ENCODE measurements around the gene FARP1. TPM values are rescaled to one million over a fixed set of nuclear protein-coding genes. Genes with fewer than 3 reads are reported as not detected.

The FARP1 gene
- total RNA-seq, 4 donors from 2014 or later, result 103 to 172 (median 129) TPM

- TF ChIP-seq CTCF (IDR thresholded peaks at IDR 0.05), result peak in 1 of 6 experiments; percentile 6
- no peak for TF ChIP-seq POLR2A (IDR thresholded peaks at IDR 0.05)
Measured at GRCh38 chr13:98187155-98187964, 44.5 kb downstream of the FARP1 start.

GRCh38 chr13:98187965-98188261, 45.0 kb downstream of the FARP1 start:
- WGBS, 2 donors, result 17 to 25% methylated on average over 7 of the region's 7 CpGs

More at GRCh38 chr13:98187155-98187964, 44.5 kb downstream of the FARP1 start:
- Histone ChIP-seq H3K27me3 (no peaks in the 10 kb centered on the region), H3K9me3 (no peaks in the 10 kb centered on the region), H3K4me1 (peaks cover 52 to 65% of the 10 kb centered on the region in 2 donors), H3K36me3 (no peaks in the 10 kb centered on the region), H3K4me3 (replicated peaks in 1 of 3) (no peak overlapping the region), H3K27ac (peak overlapping the region; percentile 85 to 91 (median 90))
- 53 to 55% methylated on average over 4 of the region's 4 CpGs for WGBS, 2 donors
- DNase-seq, result no peak
- intact Hi-C loops (cut with DNase I), result no loop called here

DNA sequence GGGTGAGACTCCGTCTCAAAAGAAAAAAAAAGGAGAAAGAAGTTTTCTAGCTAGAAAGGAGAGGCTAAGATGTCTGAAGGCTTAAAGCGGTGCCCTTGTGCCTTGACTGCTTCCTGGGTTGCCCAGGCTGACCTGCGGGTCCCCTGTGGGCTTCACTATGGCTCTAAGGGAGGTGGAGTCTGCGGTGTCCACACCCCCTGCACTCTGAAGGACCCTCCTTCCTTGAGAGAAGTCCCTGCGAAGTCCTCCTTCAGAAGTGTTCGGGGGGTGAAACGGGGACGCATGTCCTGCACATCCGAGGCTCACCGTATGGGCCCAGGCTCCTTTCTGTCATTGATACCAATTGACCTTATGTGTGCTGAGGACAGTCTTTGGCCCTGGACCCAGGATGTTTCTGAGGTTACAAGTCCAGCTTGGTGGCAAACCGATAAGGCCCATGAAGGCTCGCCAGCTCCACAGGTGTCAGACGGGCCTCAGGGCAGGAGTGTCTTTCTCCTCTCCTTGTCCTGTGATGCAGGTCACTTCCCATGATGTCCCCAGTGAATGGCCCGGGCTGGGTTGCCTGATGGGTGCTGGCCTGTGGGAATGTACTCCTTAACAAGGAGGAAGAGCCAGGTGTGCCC, 45.8 kb downstream of the FARP1 start:
- intact Hi-C loops (cut with DNase I), result no loop called here
- Histone ChIP-seq H3K27me3 (no peaks in the 10 kb centered on the region), H3K4me3 (replicated peaks in 1 of 3) (no peak overlapping the region), H3K4me1 (peaks cover 39 to 52% of the 10 kb centered on the region in 2 donors), H3K9me3 (no peaks in the 10 kb centered on the region), H3K36me3 (no peaks in the 10 kb centered on the region), H3K27ac (peak overlapping the region; percentile 85 to 91 (median 90))
- peak in 1 of 2 donors; percentile 38 for DNase-seq
- no peak for TF ChIP-seq POLR2A (IDR thresholded peaks at IDR 0.05)
- TF ChIP-seq CTCF (IDR thresholded peaks at IDR 0.05), result no peak
- 81 to 85% methylated on average over 13 to 14 of the region's 14 CpGs for WGBS, 2 donors

More at GRCh38 chr13:98187965-98188261, 45.0 kb downstream of the FARP1 start:
- no peaks in the 10 kb centered on the region for H3K27me3 ChIP-seq
- peak in 1 of 2 donors; percentile 33 for TF ChIP-seq POLR2A (IDR thresholded peaks at IDR 0.05)
- peak in 1 of 6 experiments; percentile 1 for TF ChIP-seq CTCF (IDR thresholded peaks at IDR 0.05)
- intact Hi-C loops (cut with DNase I), result no loop called here
- no peak overlapping the region for H3K4me3 ChIP-seq (replicated peaks in 1 of 3)
- H3K9me3 ChIP-seq, result no peaks in the 10 kb centered on the region
- peak overlapping the region; percentile 85 to 91 (median 90) for H3K27ac ChIP-seq
- DNase-seq, result peak; percentile 93
- H3K4me1 ChIP-seq, result peaks cover 46 to 60% of the 10 kb centered on the region in 2 donors
- H3K36me3 ChIP-seq, result no peaks in the 10 kb centered on the region

GRCh38 chr13:98189841-98190505, 47.1 kb downstream of the FARP1 start:
- Histone ChIP-seq H3K4me3 (replicated peaks in 1 of 3) (no peak overlapping the region), H3K27ac (peak overlapping the region; percentile 85 to 91 (median 90)), H3K27me3 (no peaks in the 10 kb centered on the region), H3K9me3 (no peaks in the 10 kb centered on the region), H3K4me1 (peaks cover 37 to 39% of the 10 kb centered on the region in 2 donors), H3K36me3 (no peaks in the 10 kb centered on the region)
- TF ChIP-seq POLR2A (IDR thresholded peaks at IDR 0.05) (no peak), CTCF (IDR thresholded peaks at IDR 0.05) (peak in 3 of 6 experiments; percentile 10 to 33 (median 20))
- DNase-seq, result peak; percentile 83 to 86
- WGBS, 2 donors, result 9% methylated on average over 4 of the region's 4 CpGs
- intact Hi-C loops (cut with DNase I), result no loop called here
